Measurements from ENCODE around the gene SYT14.

The SYT14 gene

DNA sequence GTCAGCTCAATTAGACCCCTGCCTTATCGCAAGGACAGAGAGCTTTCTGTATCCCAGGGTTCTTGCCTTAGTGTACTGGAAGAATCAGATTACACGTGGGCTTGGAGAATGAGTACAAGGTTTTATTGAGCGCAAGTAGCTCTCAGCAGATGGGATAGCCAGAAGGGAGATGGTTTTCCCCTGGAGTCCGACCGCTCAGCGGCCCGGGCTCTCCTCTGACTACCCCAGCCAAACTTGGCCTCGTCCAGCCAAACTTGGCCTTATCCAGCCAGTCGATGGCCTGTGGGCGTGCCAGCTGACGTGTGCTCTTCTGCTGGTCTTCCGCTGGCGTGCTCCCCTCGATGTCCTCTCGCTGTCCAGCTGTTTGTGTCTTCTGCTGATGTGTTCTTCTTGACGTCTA, 136.9 kb downstream of the SYT14 start:
- no peaks in the 10 kb centered on the region for H3K79me2 ChIP-seq (ENCODE audit: low read length)
- H3K27ac ChIP-seq (ENCODE audit: low read length): no peak overlapping the region
- no peaks in the 10 kb centered on the region for H3K36me3 ChIP-seq (replicated peaks; ENCODE audit: low read depth, low read length)
- no peak overlapping the region for H3K4me3 ChIP-seq (ENCODE audit: low read length)
- H4K20me1 ChIP-seq (ENCODE audit: insufficient read depth, low read length): no peaks in the 10 kb centered on the region
- H3K4me1 ChIP-seq (ENCODE audit: low read length): no peaks in the 10 kb centered on the region
- no peak for TF ChIP-seq EZH2phosphoT487 (IDR thresholded peaks at IDR 0.05; ENCODE audit: low read depth)
- TF ChIP-seq, protein P1, sequence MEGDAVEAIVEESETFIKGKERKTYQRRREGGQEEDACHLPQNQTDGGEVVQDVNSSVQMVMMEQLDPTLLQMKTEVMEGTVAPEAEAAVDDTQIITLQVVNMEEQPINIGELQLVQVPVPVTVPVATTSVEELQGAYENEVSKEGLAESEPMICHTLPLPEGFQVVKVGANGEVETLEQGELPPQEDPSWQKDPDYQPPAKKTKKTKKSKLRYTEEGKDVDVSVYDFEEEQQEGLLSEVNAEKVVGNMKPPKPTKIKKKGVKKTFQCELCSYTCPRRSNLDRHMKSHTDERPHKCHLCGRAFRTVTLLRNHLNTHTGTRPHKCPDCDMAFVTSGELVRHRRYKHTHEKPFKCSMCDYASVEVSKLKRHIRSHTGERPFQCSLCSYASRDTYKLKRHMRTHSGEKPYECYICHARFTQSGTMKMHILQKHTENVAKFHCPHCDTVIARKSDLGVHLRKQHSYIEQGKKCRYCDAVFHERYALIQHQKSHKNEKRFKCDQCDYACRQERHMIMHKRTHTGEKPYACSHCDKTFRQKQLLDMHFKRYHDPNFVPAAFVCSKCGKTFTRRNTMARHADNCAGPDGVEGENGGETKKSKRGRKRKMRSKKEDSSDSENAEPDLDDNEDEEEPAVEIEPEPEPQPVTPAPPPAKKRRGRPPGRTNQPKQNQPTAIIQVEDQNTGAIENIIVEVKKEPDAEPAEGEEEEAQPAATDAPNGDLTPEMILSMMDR (IDR thresholded peaks at IDR 0.05; ENCODE audit: low read depth, low read length): no peak
- no peak overlapping the region for H3K4me2 ChIP-seq (ENCODE audit: low read length)
- H3K9ac ChIP-seq (ENCODE audit: low read length): no peak overlapping the region
- no peak overlapping the region for H2AFZ ChIP-seq (ENCODE audit: low read depth, low read length)
- 0 out of 2 replicates have a peak, but pooled peaks cover 1% of the 10 kb centered on the region for H3K27me3 ChIP-seq (ENCODE audit: low read depth, low read length)
- no peaks in the 10 kb centered on the region for H3K9me3 ChIP-seq (ENCODE audit: insufficient read depth, low read length)

DNA sequence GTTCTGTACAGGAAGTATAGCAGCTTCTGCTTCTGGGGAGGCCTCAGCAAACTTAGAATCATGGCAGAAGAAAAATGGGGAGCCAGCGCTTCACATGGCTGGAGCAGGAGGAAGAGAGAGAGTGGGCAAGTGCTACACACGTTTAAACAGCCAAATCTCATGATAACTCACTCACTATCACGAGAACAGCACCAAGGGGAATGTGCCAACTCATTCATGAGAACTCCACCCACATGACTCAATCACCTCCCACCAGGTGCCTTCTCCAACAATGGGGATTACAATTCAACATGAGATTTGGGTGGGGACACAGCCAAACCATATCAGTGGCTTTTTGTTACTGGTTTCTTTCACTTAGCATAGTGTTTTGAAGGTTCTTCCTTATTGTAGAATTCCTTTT, 138.6 kb downstream of the SYT14 start:
- TF ChIP-seq, protein P1 (IDR thresholded peaks at IDR 0.05; ENCODE audit: low read depth, low read length): no peak
- no peak for TF ChIP-seq EZH2phosphoT487 (IDR thresholded peaks at IDR 0.05; ENCODE audit: low read depth)

DNA sequence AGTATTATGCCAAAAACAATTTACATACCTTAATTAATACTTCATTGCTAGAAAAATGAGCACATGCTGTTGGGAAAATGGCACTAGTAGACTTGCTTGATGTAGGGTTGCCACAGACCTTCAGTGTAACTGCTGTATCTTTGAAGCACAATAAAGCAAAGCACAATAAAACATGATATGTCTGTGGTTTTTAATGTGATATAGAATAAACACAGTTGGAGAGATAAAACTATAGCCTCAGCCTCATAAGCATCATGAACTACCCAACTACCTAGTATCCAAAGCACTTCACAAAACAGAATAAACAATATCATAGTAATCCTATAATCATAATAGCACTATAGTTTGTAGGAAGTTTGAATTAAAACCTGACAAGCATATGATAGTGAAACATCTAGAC, 143.5 kb downstream of the SYT14 start:
- H3K27ac ChIP-seq (ENCODE audit: low read length): no peak overlapping the region
- no peaks in the 10 kb centered on the region for H3K79me2 ChIP-seq (ENCODE audit: low read length)
- no peaks in the 10 kb centered on the region for H4K20me1 ChIP-seq (ENCODE audit: insufficient read depth, low read length)
- 0 out of 2 replicates have a peak, but pooled peaks cover 3% of the 10 kb centered on the region for H3K27me3 ChIP-seq (ENCODE audit: low read depth, low read length)
- TF ChIP-seq EZH2phosphoT487 (IDR thresholded peaks at IDR 0.05; ENCODE audit: low read depth): no peak
- TF ChIP-seq, protein P1 (IDR thresholded peaks at IDR 0.05; ENCODE audit: low read depth, low read length): no peak
- H3K9ac ChIP-seq (ENCODE audit: low read length): no peak overlapping the region
- no peak overlapping the region for H3K4me3 ChIP-seq (ENCODE audit: low read length)
- H3K4me1 ChIP-seq (ENCODE audit: low read length): no peaks in the 10 kb centered on the region
- no peaks in the 10 kb centered on the region for H3K36me3 ChIP-seq (replicated peaks; ENCODE audit: low read depth, low read length)
- no peak overlapping the region for H3K4me2 ChIP-seq (ENCODE audit: low read length)
- H2AFZ ChIP-seq (ENCODE audit: low read depth, low read length): no peak overlapping the region
- no peaks in the 10 kb centered on the region for H3K9me3 ChIP-seq (ENCODE audit: insufficient read depth, low read length)

More for the DNA sequence above, 138.6 kb downstream of the SYT14 start:
- H3K79me2 ChIP-seq (ENCODE audit: low read length): no peaks in the 10 kb centered on the region
- H3K36me3 ChIP-seq (replicated peaks; ENCODE audit: low read depth, low read length): no peaks in the 10 kb centered on the region
- no peak overlapping the region for H3K9ac ChIP-seq (ENCODE audit: low read length)
- no peak overlapping the region for H3K4me3 ChIP-seq (ENCODE audit: low read length)
- H3K27me3 ChIP-seq (ENCODE audit: low read depth, low read length): no peaks in the 10 kb centered on the region
- no peak overlapping the region for H2AFZ ChIP-seq (ENCODE audit: low read depth, low read length)
- no peaks in the 10 kb centered on the region for H3K9me3 ChIP-seq (ENCODE audit: insufficient read depth, low read length)
- no peak overlapping the region for H3K27ac ChIP-seq (ENCODE audit: low read length)
- H3K4me2 ChIP-seq (ENCODE audit: low read length): no peak overlapping the region
- no peaks in the 10 kb centered on the region for H4K20me1 ChIP-seq (ENCODE audit: insufficient read depth, low read length)
- H3K4me1 ChIP-seq (ENCODE audit: low read length): no peaks in the 10 kb centered on the region

DNA sequence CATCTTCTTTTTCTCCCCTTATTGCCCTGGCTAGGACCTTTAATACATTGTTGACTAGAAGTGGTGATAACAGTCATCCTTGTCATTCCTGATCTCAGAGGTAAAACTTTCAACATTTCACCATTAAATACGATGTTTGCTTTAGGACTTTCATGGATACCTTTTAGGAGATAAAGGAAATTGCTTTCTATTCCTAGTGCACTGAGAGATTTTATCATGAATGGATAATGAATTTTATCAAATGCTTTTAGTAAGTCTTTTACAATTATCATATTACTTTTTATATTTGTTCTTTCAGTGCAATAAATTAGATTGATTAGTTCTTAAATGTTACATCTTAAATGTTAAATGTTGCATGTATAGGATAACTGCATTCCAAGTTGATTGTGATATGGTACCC, 147.3 kb downstream of the SYT14 start:
- Histone ChIP-seq H3K27ac (ENCODE audit: low read length) (no peak overlapping the region), H3K4me1 (ENCODE audit: low read length) (no peaks in the 10 kb centered on the region), H3K79me2 (ENCODE audit: low read length) (no peaks in the 10 kb centered on the region), H4K20me1 (ENCODE audit: insufficient read depth, low read length) (no peaks in the 10 kb centered on the region), H3K4me2 (ENCODE audit: low read length) (no peak overlapping the region), H2AFZ (ENCODE audit: low read depth, low read length) (no peak overlapping the region), H3K36me3 (replicated peaks; ENCODE audit: low read depth, low read length) (no peaks in the 10 kb centered on the region), H3K27me3 (ENCODE audit: low read depth, low read length) (0 out of 2 replicates have a peak, but pooled peaks cover 3% of the 10 kb centered on the region), H3K4me3 (ENCODE audit: low read length) (no peak overlapping the region), H3K9me3 (ENCODE audit: insufficient read depth, low read length) (no peaks in the 10 kb centered on the region), H3K9ac (ENCODE audit: low read length) (no peak overlapping the region)
- TF ChIP-seq, protein P1 (IDR thresholded peaks at IDR 0.05; ENCODE audit: low read depth, low read length): no peak
- no peak for TF ChIP-seq EZH2phosphoT487 (IDR thresholded peaks at IDR 0.05; ENCODE audit: low read depth)
